HEK293T (cell line): ENCODE data around the gene EPB41L2.

Experiments
- CTCF ChIA-PET: fragments of 350-600 bp; formaldehyde crosslinking; extraction: SDS; loops from one replicate; lab custom pipeline; 2021; ENCODE audit warnings: antibody characterized with exemption, inconsistent platforms; lab: Yijun Ruan, JAX
- POLR2A ChIA-PET: fragments of 350-600 bp; formaldehyde crosslinking; extraction: SDS; loops from one replicate; lab custom pipeline; 2020; ENCODE audit warnings: antibody characterized with exemption, inconsistent platforms; lab: Yijun Ruan, JAX
- DNase-seq: peaks from one replicate; pipeline ENCODE4 v3.0.0; 2012; ENCODE audit warnings: mixed read lengths; ENCODE audit errors: extremely low spot score
- ARNT ChIP-seq: fragments of 450-650 bp; IDR thresholded peaks from 2 replicates; pipeline ENCODE4 v1.6.1; 2017; ENCODE audit warnings: mild to moderate bottlenecking
- BHLHE40 ChIP-seq: fragments of 450-650 bp; IDR thresholded peaks from 2 replicates; pipeline ENCODE4 v1.6.1; 2016; ENCODE audit warnings: mild to moderate bottlenecking, moderate library complexity, borderline replicate concordance
- CTBP1 ChIP-seq: fragments of 450-650 bp; IDR thresholded peaks from 2 replicates; pipeline ENCODE4 v1.6.1; 2016; ENCODE audit warnings: borderline replicate concordance
- ELF4 ChIP-seq: fragments of 450-650 bp; IDR thresholded peaks from 2 replicates; pipeline ENCODE4 v1.6.1; 2017; ENCODE audit warnings: antibody characterized with exemption
- FOXA1 ChIP-seq: fragments of 450-650 bp; IDR thresholded peaks from 2 replicates; pipeline ENCODE4 v1.6.1; 2016; ENCODE audit warnings: mild to moderate bottlenecking
- FOXK2 ChIP-seq: fragments of 450-650 bp; IDR thresholded peaks from 2 replicates; pipeline ENCODE4 v1.6.1; 2016; ENCODE audit warnings: mild to moderate bottlenecking
- FOXM1 ChIP-seq: fragments of 450-650 bp; IDR thresholded peaks from 2 replicates; pipeline ENCODE4 v1.6.1; 2017; ENCODE audit warnings: mild to moderate bottlenecking, borderline replicate concordance
- HDGF ChIP-seq: fragments of 450-650 bp; IDR thresholded peaks from 2 replicates; pipeline ENCODE4 v1.6.1; 2017; ENCODE audit warnings: antibody characterized with exemption, borderline replicate concordance
- L3MBTL2 ChIP-seq: fragments of 450-650 bp; conservative IDR thresholded peaks from 2 replicates; pipeline ENCODE4 v1.6.1; 2016; ENCODE audit warnings: mild to moderate bottlenecking
- LEF1 ChIP-seq: fragments of 450-650 bp; IDR thresholded peaks from 2 replicates; pipeline ENCODE4 v1.6.1; 2017; ENCODE audit warnings: mild to moderate bottlenecking, borderline replicate concordance
- NFRKB ChIP-seq: fragments of 450-650 bp; IDR thresholded peaks from 2 replicates; pipeline ENCODE4 v1.6.1; 2016; ENCODE audit warnings: mild to moderate bottlenecking, moderate library complexity
- PKNOX1 ChIP-seq: fragments of 450-650 bp; IDR thresholded peaks from 2 replicates; pipeline ENCODE4 v1.6.1; 2016
- SP1 ChIP-seq: fragments of 450-650 bp; IDR thresholded peaks from 2 replicates; pipeline ENCODE4 v1.6.1; 2017
- SUZ12 ChIP-seq: fragments of 450-650 bp; IDR thresholded peaks from 2 replicates; pipeline ENCODE4 v1.6.1; 2016; ENCODE audit warnings: mild to moderate bottlenecking
- TARDBP ChIP-seq: fragments of 450-650 bp; IDR thresholded peaks from 2 replicates; pipeline ENCODE4 v1.6.1; 2016
- ZNF384 ChIP-seq: fragments of 450-650 bp; IDR thresholded peaks from 2 replicates; pipeline ENCODE4 v1.6.1; 2016

EPB41L2 gene

GRCh38 chr6:131060311-131060710 is 2.7 kb downstream of the EPB41L2 start:
- no peak for DNase-seq
- ChIA-PET POLR2A (no interaction called here), CTCF (no interaction called here)
- TF ChIP-seq SP1 (no peak), ZNF384 (no peak), ELF4 (no peak), SUZ12 (no peak), FOXM1 (no peak), CTBP1 (no peak), PKNOX1 (no peak), ARNT (no peak), NFRKB (no peak), FOXA1 (no peak), TARDBP (no peak), LEF1 (no peak), BHLHE40 (no peak), L3MBTL2 (no peak), FOXK2 (no peak), HDGF (no peak)

GRCh38 chr6:131059486-131059885 is 3.6 kb downstream of the EPB41L2 start:
- DNase-seq: no peak
- ChIA-PET CTCF (no interaction called here), POLR2A (no interaction called here)
- TF ChIP-seq SP1: no peak

GRCh38 chr6:131058236-131058635 is 4.8 kb downstream of the EPB41L2 start:
- DNase-seq: no peak
- CTCF ChIA-PET: no interaction called here
- no peak for TF ChIP-seq SUZ12
- POLR2A ChIA-PET: no interaction called here

GRCh38 chr6:131054392-131055250 is 8.4 kb downstream of the EPB41L2 start:
- CTCF ChIA-PET: no interaction called here
- POLR2A ChIA-PET: no interaction called here
- no peak for TF ChIP-seq SUZ12
- no peak for TF ChIP-seq FOXK2
- no peak for TF ChIP-seq LEF1
- TF ChIP-seq TARDBP: no peak
- TF ChIP-seq HDGF: no peak
- no peak for TF ChIP-seq CTBP1
- TF ChIP-seq FOXA1: no peak
- no peak for TF ChIP-seq FOXM1
- TF ChIP-seq ARNT: no peak
- no peak for TF ChIP-seq ZNF384
- TF ChIP-seq BHLHE40: no peak
- TF ChIP-seq L3MBTL2: no peak
- DNase-seq: no peak

GRCh38 chr6:131053546-131054240 is 9.4 kb downstream of the EPB41L2 start:
- TF ChIP-seq ELF4 (no peak), L3MBTL2 (no peak), BHLHE40 (no peak)
- DNase-seq: no peak
- ChIA-PET CTCF (no interaction called here), POLR2A (no interaction called here)

- ChIA-PET POLR2A (no interaction called here), CTCF (no interaction called here)
- no peak for DNase-seq
- no peak for TF ChIP-seq LEF1
- TF ChIP-seq CTBP1: no peak
- TF ChIP-seq FOXA1: no peak
- TF ChIP-seq TARDBP: no peak
- no peak for TF ChIP-seq PKNOX1
These were observed 10.9 kb downstream of the EPB41L2 start for GRCh38 chr6:131052181-131052580.

- no peak for DNase-seq
- CTCF ChIA-PET: no interaction called here
- TF ChIP-seq L3MBTL2: no peak
- no peak for TF ChIP-seq ARNT
- TF ChIP-seq SUZ12: no peak
- TF ChIP-seq BHLHE40: no peak
- TF ChIP-seq ELF4: no peak
- no peak for TF ChIP-seq PKNOX1
- no peak for TF ChIP-seq TARDBP
- TF ChIP-seq LEF1: no peak
- TF ChIP-seq HDGF: no peak
- no peak for TF ChIP-seq FOXK2
- no peak for TF ChIP-seq FOXA1
- TF ChIP-seq NFRKB: no peak
- POLR2A ChIA-PET: no interaction called here
These were observed 11.7 kb downstream of the EPB41L2 start for GRCh38 chr6:131051341-131051740.
